Loucy (cell line): ENCODE results near the gene NIPA2.

Source experiments
- H2AFZ ChIP-seq: fragments of 200-600 bp; sonication (generic); 2 replicates; pipeline ENCODE4 v1.6.0; 2016; ENCODE audit warnings: antibody characterized with exemption, mild to moderate bottlenecking, low read length, moderate library complexity
- H3F3A ChIP-seq: fragments of 200-600 bp; 2 replicates; pipeline ENCODE4 v1.6.0; 2016; ENCODE audit warnings: antibody characterized with exemption, low read depth, mild to moderate bottlenecking
- H3K27me3 ChIP-seq: fragments of 200-600 bp; sonication (generic); 2 replicates; pipeline ENCODE4 v1.6.1; 2014; ENCODE audit warnings: low read length, mild to moderate bottlenecking; ENCODE audit not compliant: insufficient read depth, poor library complexity, severe bottlenecking
- H3K36me3 ChIP-seq: fragments of 200-600 bp; sonication (generic); 2 replicates; pipeline ENCODE4 v1.6.1; 2016; ENCODE audit warnings: low read length; ENCODE audit not compliant: insufficient read depth
- H3K4me1 ChIP-seq: fragments of 200-600 bp; sonication (generic); 2 replicates; pipeline ENCODE4 v1.5.1; 2014; ENCODE audit warnings: low read length, mild to moderate bottlenecking; ENCODE audit not compliant: insufficient read depth, poor library complexity, severe bottlenecking
- H3K4me2 ChIP-seq: fragments of 200-600 bp; sonication (generic); 2 replicates; pipeline ENCODE4 v1.6.0; 2014; ENCODE audit warnings: antibody characterized with exemption, low read length, low read depth, mild to moderate bottlenecking; ENCODE audit not compliant: poor library complexity, severe bottlenecking
- H3K4me3 ChIP-seq: fragments of 200-600 bp; sonication (generic); 2 replicates; pipeline ENCODE4 v1.5.1; 2014; ENCODE audit warnings: low read length, mild to moderate bottlenecking, mixed read lengths; ENCODE audit not compliant: poor library complexity, severe bottlenecking
- H3K79me2 ChIP-seq: fragments of 200-600 bp; sonication (generic); 2 replicates; pipeline ENCODE4 v1.6.1; 2014; ENCODE audit warnings: low read length; ENCODE audit not compliant: insufficient read depth
- H3K9ac ChIP-seq: fragments of 200-600 bp; sonication (generic); 2 replicates; pipeline ENCODE4 v1.6.0; 2014; ENCODE audit warnings: mild to moderate bottlenecking, low read depth, low read length, moderate library complexity; ENCODE audit not compliant: poor library complexity, severe bottlenecking
- H3K9me2 ChIP-seq: fragments of 200-600 bp; sonication (generic); replicated peaks from 2 replicates; pipeline ENCODE4 v1.6.1; 2016; ENCODE audit warnings: low read depth, low read length, mixed read lengths
- H3K9me3 ChIP-seq: fragments of 200-600 bp; sonication (generic); 2 replicates; pipeline ENCODE4 v1.6.1; 2014; ENCODE audit warnings: mild to moderate bottlenecking, antibody characterized with exemption, low read length, low read depth; ENCODE audit not compliant: insufficient read depth
- H4K20me1 ChIP-seq: fragments of 200-600 bp; sonication (generic); 2 replicates; pipeline ENCODE4 v1.6.0; 2014; ENCODE audit warnings: antibody characterized with exemption, low read length, mild to moderate bottlenecking; ENCODE audit not compliant: insufficient read depth, poor library complexity, severe bottlenecking
- EZH2phosphoT487 ChIP-seq: fragments of 200-600 bp; IDR thresholded peaks from 2 replicates; pipeline ENCODE4 v1.6.1; 2018; ENCODE audit warnings: antibody characterized with exemption, mild to moderate bottlenecking, moderate library complexity, borderline replicate concordance
- TF ChIP-seq, protein P1 (sequence below): fragments of 200-600 bp; sonication (generic); conservative IDR thresholded peaks from 2 replicates; pipeline ENCODE4 v1.5.1; 2014; ENCODE audit warnings: mild to moderate bottlenecking, antibody characterized with exemption, low read length

The NIPA2 gene

DNA sequence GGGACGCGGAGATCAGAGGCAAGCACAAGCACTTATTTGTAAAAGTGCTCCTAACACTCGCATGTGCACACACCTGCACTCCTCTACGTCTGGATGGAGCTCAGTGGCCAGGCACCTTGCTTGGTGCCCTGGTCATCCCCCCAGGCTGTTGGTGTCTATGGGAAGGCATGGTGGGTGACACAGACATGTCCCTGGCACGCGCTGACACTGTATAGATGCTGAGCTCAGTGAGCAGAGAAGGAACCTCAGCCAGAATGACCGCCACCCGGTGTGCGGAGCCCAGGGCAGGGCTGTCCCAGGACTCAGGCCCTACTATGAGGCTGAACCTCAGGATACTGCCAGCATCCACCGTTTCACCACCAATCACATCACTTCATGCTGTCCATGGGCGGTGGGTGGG, 64.5 kb downstream of the NIPA2 start:
- Histone ChIP-seq H4K20me1 (no peaks in the 10 kb centered on the region), H3K9me2 (no peaks in the 10 kb centered on the region), H3K4me3 (no peak overlapping the region), H3K9ac (no peak overlapping the region), H3K36me3 (no peaks in the 10 kb centered on the region), H3K27me3 (no peaks in the 10 kb centered on the region), H3K9me3 (no peaks in the 10 kb centered on the region), H3F3A (no peaks in the 10 kb centered on the region), H3K4me1 (no peaks in the 10 kb centered on the region), H2AFZ (no peak overlapping the region), H3K4me2 (no peak overlapping the region), H3K79me2 (no peaks in the 10 kb centered on the region)
- no peak for TF ChIP-seq EZH2phosphoT487
- TF ChIP-seq, protein P1, sequence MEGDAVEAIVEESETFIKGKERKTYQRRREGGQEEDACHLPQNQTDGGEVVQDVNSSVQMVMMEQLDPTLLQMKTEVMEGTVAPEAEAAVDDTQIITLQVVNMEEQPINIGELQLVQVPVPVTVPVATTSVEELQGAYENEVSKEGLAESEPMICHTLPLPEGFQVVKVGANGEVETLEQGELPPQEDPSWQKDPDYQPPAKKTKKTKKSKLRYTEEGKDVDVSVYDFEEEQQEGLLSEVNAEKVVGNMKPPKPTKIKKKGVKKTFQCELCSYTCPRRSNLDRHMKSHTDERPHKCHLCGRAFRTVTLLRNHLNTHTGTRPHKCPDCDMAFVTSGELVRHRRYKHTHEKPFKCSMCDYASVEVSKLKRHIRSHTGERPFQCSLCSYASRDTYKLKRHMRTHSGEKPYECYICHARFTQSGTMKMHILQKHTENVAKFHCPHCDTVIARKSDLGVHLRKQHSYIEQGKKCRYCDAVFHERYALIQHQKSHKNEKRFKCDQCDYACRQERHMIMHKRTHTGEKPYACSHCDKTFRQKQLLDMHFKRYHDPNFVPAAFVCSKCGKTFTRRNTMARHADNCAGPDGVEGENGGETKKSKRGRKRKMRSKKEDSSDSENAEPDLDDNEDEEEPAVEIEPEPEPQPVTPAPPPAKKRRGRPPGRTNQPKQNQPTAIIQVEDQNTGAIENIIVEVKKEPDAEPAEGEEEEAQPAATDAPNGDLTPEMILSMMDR: no peak

DNA sequence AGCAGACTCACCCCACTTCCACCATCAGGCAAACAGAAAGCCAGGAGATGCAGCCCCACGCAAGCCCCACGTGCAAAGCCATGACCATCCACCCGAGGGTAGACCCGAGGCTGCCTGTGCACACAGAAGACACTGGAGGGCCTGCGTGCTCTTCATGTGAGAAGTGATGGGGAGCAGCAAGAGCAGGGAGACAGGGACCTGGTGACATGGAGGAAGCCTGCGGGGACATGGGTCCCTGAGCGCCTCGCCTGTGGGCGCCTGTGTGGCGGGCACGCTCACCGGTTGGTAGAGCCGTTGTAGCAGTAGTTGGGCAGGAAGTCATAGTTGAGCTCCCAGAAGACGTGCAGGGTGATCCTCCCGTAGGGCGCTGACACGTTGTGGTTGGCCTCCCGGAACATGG, 65.0 kb downstream of the NIPA2 start:
- Histone ChIP-seq H3K4me2 (no peak overlapping the region), H3K9ac (no peak overlapping the region), H3F3A (no peaks in the 10 kb centered on the region), H3K36me3 (no peaks in the 10 kb centered on the region), H3K4me1 (no peaks in the 10 kb centered on the region), H3K9me3 (no peaks in the 10 kb centered on the region), H3K27me3 (no peaks in the 10 kb centered on the region), H3K9me2 (no peaks in the 10 kb centered on the region), H4K20me1 (no peaks in the 10 kb centered on the region), H3K4me3 (no peak overlapping the region), H2AFZ (no peak overlapping the region), H3K79me2 (no peaks in the 10 kb centered on the region)
- TF ChIP-seq, protein P1: no peak
- no peak for TF ChIP-seq EZH2phosphoT487

DNA sequence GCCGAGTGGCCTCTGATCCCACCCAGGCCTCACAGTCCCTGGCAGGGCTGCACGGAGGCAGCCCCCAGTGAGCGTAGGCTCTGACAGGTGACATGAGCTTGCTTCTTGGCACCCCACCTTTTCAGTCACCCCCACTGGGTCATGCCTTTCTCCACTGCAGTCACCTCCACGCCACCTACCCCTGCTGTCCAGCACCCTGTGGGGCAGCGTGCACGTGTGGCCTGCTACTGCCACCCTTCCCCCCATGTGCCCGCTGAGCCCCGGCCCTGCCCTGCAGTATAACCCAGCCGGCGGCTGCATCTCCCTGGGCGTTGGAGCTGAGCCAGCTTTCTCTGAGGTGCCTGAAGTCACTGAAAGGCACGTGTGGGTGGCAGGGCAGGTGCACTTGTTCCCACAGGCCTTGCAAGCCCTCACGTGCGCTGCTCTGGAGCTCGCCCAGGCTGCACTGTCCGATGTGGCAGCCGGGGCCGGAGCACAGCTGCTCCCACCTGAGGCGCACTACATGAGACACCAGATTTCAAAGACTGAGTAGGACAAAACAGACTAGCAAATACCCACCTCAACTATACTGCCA, 65.6 kb downstream of the NIPA2 start:
- Histone ChIP-seq H3K9ac (no peak overlapping the region), H4K20me1 (no peaks in the 10 kb centered on the region), H2AFZ (no peak overlapping the region), H3F3A (no peaks in the 10 kb centered on the region), H3K9me2 (no peaks in the 10 kb centered on the region), H3K4me2 (no peak overlapping the region), H3K4me3 (no peak overlapping the region), H3K9me3 (no peaks in the 10 kb centered on the region), H3K27me3 (no peaks in the 10 kb centered on the region), H3K36me3 (no peaks in the 10 kb centered on the region), H3K4me1 (no peaks in the 10 kb centered on the region), H3K79me2 (no peaks in the 10 kb centered on the region)
- TF ChIP-seq EZH2phosphoT487: no peak
- TF ChIP-seq, protein P1: no peak
